ENCODE results near the gene SNAI3. TPM values are rescaled to one million over a fixed set of nuclear protein-coding genes. Genes with fewer than 3 reads are reported as not detected.

Gene SNAI3
- total RNA-seq, 2 experiments from 2014 or later, result 5.2 to 5.3 TPM

DNA sequence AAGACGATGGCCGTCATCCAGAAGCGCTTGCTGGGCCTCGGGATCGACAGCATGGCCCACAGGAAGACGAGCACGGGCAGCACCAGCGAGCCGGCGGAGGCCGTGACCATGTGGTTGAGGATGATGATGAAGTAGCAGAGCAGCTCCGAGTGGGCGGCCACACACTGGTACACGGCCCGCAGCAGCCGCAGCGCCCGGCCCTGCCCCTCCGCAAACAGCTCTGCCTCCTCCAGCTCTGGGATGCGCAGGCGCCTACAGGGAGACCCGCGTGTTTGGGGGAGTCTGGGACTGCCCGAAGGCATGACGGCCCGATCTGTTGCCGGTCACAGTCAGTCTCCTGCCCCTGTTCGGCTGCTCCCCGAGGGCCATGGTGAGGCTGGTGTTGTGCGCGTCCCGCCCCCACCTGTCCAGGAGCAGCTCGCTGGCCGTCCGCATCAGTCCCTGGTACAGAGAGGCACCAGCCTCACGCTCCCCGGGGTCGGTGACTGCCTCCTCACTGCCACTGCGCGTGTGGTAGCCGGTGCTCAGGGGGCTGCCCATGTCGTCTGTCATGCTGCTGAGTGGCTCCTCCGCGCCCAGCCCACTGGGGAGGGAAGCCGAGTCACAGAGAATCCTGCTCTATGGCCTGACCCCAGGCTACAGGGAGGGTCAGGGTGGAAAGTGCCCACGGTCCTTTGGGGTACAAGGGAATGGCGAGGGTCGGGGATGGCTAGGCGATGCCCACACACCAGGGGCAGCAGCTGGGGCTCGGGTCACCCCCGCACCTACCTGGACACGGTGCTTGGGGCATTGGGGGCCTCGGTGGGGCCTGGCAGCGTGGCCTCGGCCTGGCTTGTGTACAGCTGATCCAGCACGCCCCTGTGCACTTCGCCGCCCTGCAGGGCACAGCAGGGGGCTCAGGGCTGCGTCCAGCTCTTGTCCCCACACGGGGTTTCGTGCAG, 35.8 kb upstream of the SNAI3 start:
- Mint-ChIP-seq H3K36me3 (ENCODE audit: low read depth) (peaks cover 31% of the 10 kb centered on the region), H3K4me1 (ENCODE audit: low read depth) (no peaks in the 10 kb centered on the region), H3K9me3 (no peaks in the 10 kb centered on the region), H3K27me3 (no peaks in the 10 kb centered on the region), H3K27ac (no peak overlapping the region), H3K4me3 (no peak overlapping the region)
- ATAC-seq (no peak), DNase-seq (no peak)
- TF ChIP-seq, protein P1, sequence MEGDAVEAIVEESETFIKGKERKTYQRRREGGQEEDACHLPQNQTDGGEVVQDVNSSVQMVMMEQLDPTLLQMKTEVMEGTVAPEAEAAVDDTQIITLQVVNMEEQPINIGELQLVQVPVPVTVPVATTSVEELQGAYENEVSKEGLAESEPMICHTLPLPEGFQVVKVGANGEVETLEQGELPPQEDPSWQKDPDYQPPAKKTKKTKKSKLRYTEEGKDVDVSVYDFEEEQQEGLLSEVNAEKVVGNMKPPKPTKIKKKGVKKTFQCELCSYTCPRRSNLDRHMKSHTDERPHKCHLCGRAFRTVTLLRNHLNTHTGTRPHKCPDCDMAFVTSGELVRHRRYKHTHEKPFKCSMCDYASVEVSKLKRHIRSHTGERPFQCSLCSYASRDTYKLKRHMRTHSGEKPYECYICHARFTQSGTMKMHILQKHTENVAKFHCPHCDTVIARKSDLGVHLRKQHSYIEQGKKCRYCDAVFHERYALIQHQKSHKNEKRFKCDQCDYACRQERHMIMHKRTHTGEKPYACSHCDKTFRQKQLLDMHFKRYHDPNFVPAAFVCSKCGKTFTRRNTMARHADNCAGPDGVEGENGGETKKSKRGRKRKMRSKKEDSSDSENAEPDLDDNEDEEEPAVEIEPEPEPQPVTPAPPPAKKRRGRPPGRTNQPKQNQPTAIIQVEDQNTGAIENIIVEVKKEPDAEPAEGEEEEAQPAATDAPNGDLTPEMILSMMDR (IDR thresholded peaks at IDR 0.05), result no peak
- POLR2A ChIA-PET, result interaction anchor here (0.6 kb wide), 1 partner anchor 30 kb away, joined by 3 read pairs; no protein-coding TSS in a partner anchor
- intact Hi-C loops (cut with micrococcal nuclease), result no loop called here
- CTCF ChIA-PET, result interaction anchor here (1.0 to 2.5 kb wide), 2 partner anchors 15 kb away, joined by 4 to 8 read pairs; no protein-coding TSS in a partner anchor

- ChIA-PET CTCF (interaction anchor here (1.2 kb wide), 1 partner anchor 12 kb away, joined by 3 read pairs; no protein-coding TSS in a partner anchor), POLR2A (interaction anchor here (0.6 kb wide), 1 partner anchor 31 kb away, joined by 3 read pairs; no protein-coding TSS in a partner anchor)
These were observed 34.9 kb upstream of the SNAI3 start for GRCh38 chr16:88721236-88721635.

GRCh38 chr16:88720396-88720970, 34.2 kb upstream of the SNAI3 start:
- no peaks in the 10 kb centered on the region for H3K27me3 Mint-ChIP-seq
- no peak for DNase-seq
- H3K4me1 Mint-ChIP-seq (ENCODE audit: low read depth), result no peaks in the 10 kb centered on the region
- no peak overlapping the region for H3K4me3 Mint-ChIP-seq
- no peaks in the 10 kb centered on the region for H3K9me3 Mint-ChIP-seq
- intact Hi-C loops (cut with micrococcal nuclease), result no loop called here
- ChIA-PET POLR2A (no interaction called here), CTCF (interaction anchor here (1.2 kb wide), 1 partner anchor 13 kb away, joined by 3 read pairs; no protein-coding TSS in a partner anchor)
- H3K27ac Mint-ChIP-seq, result no peak overlapping the region
- H3K36me3 Mint-ChIP-seq (ENCODE audit: low read depth), result peaks cover 32% of the 10 kb centered on the region
- TF ChIP-seq, protein P1 (IDR thresholded peaks at IDR 0.05), result no peak
- ATAC-seq, result no peak

More at GRCh38 chr16:88721236-88721635, 34.9 kb upstream of the SNAI3 start:
- TF ChIP-seq, protein P1 (IDR thresholded peaks at IDR 0.05), result no peak
- H3K27me3 Mint-ChIP-seq, result no peaks in the 10 kb centered on the region
- ATAC-seq (no peak), DNase-seq (no peak)
- H3K9me3 Mint-ChIP-seq, result no peaks in the 10 kb centered on the region
- intact Hi-C loops (cut with micrococcal nuclease), result no loop called here
- no peaks in the 10 kb centered on the region for H3K4me1 Mint-ChIP-seq (ENCODE audit: low read depth)
- H3K4me3 Mint-ChIP-seq, result no peak overlapping the region
- peaks cover 34% of the 10 kb centered on the region for H3K36me3 Mint-ChIP-seq (ENCODE audit: low read depth)
- H3K27ac Mint-ChIP-seq, result no peak overlapping the region

DNA sequence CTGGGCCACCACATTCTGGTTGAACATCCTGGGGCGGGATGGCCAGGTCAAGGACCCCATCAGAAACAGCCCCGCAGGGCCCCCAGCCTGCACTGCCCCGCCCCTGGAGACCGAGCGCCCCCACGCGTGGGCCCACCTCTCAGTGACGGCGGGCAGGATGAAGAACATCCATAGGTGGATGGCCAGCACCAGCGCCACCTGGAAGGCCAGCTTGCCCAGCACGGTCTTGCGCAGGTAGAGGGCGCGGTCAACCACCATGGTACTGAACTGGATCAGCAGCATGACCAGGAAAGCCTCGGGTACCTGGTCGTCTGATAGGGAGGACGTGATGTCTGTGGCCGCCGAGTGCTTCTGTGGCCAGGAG, 33.6 kb upstream of the SNAI3 start:
- intact Hi-C loops (cut with micrococcal nuclease), result no loop called here
- Mint-ChIP-seq H3K4me1 (ENCODE audit: low read depth) (no peaks in the 10 kb centered on the region), H3K27ac (no peak overlapping the region), H3K27me3 (no peaks in the 10 kb centered on the region), H3K36me3 (ENCODE audit: low read depth) (peaks cover 34% of the 10 kb centered on the region), H3K9me3 (no peaks in the 10 kb centered on the region), H3K4me3 (no peak overlapping the region)
- DNase-seq (no peak), ATAC-seq (no peak)
- TF ChIP-seq, protein P1 (IDR thresholded peaks at IDR 0.05), result no peak
- ChIA-PET POLR2A (interaction anchor here (1.0 kb wide), 1 partner anchor 10 kb away, joined by 3 read pairs; no protein-coding TSS in a partner anchor), CTCF (no interaction called here)

Data from activated CD8-positive, alpha-beta T cell treated with anti-CD3 and anti-CD28 coated beads for 36 hours (primary cell).